ENCODE measurements around the gene CAPG. TPM values are rescaled to one million over a fixed set of nuclear protein-coding genes. Genes with fewer than 3 reads are reported as not detected.

CAPG gene
- total RNA-seq, 1 experiment from 2014 or later, result 202 TPM

- in situ Hi-C loops (cut with HindIII; ENCODE audit: low pct_unique_long_range_greater_than_20kb, low sequenced_read_pairs), result no loop called here
- ATAC-seq (no peak), DNase-seq (ENCODE audit: low read depth, low spot score) (no peak)
- intact Hi-C loops (cut with micrococcal nuclease; ENCODE audit: unreplicated experiment), result no loop called here
- H3K9me3 ChIP-seq (ENCODE audit: control insufficient read depth, insufficient read depth, low read depth, low read length), result no peaks in the 10 kb centered on the region
- no TSS peak for BruUV-seq (replicated peaks)
- no peak overlapping the region for H3K27ac ChIP-seq (ENCODE audit: low read length)
- ChIA-PET POLR2A (no interaction called here), CTCF (interaction anchor here (1.4 kb wide), 1 partner anchor 174 kb away, joined by 5 read pairs; no protein-coding TSS in a partner anchor)
- no peaks in the 10 kb centered on the region for H3K27me3 ChIP-seq (ENCODE audit: control insufficient read depth, insufficient read depth, low read length)
- no peak for TF ChIP-seq TCF7L2 (IDR thresholded peaks at IDR 0.05; ENCODE audit: low read depth, low read length)
- no peak for TF ChIP-seq REST (IDR thresholded peaks at IDR 0.05; ENCODE audit: insufficient read depth in 1 of 2, low read depth in 2 of 2, low read length in 1 of 2)
- no peak for TF ChIP-seq POLR2AphosphoS5 (IDR thresholded peaks at IDR 0.05; ENCODE audit: low read depth, low read length)
- TF ChIP-seq SIN3A (IDR thresholded peaks at IDR 0.05; ENCODE audit: borderline replicate concordance, insufficient read depth, low read depth, low read length), result no peak
- no peak for TF ChIP-seq CTCF (IDR thresholded peaks at IDR 0.05)
- no peak overlapping the region for H3K4me3 ChIP-seq (ENCODE audit: low read depth in 2 of 2, low read length in 2 of 2)
- no peaks in the 10 kb centered on the region for H3K4me1 ChIP-seq (ENCODE audit: control insufficient read depth, insufficient read depth, low read length)
- H3K36me3 ChIP-seq (ENCODE audit: control insufficient read depth, insufficient read depth, low read length), result peaks cover 6% of the 10 kb centered on the region; the same call in 1 of the 2 replicates
Observed at GRCh38 chr2:85378257-85378656, 31.9 kb downstream of the CAPG start.

- TF ChIP-seq CTCF (IDR thresholded peaks at IDR 0.05) (no peak), REST (IDR thresholded peaks at IDR 0.05; ENCODE audit: insufficient read depth in 1 of 2, low read depth in 2 of 2, low read length in 1 of 2) (no peak), SIN3A (IDR thresholded peaks at IDR 0.05; ENCODE audit: borderline replicate concordance, insufficient read depth, low read depth, low read length) (no peak), TCF7L2 (IDR thresholded peaks at IDR 0.05; ENCODE audit: low read depth, low read length) (no peak)
- Histone ChIP-seq H3K27me3 (ENCODE audit: control insufficient read depth, insufficient read depth, low read length) (no peaks in the 10 kb centered on the region), H3K27ac (ENCODE audit: low read length) (no peak overlapping the region), H3K4me1 (ENCODE audit: control insufficient read depth, insufficient read depth, low read length) (no peaks in the 10 kb centered on the region), H3K4me3 (ENCODE audit: low read depth in 2 of 2, low read length in 2 of 2) (no peak overlapping the region), H3K36me3 (ENCODE audit: control insufficient read depth, insufficient read depth, low read length) (peaks cover 6% of the 10 kb centered on the region; the same call in 1 of the 2 replicates), H3K9me3 (ENCODE audit: control insufficient read depth, insufficient read depth, low read depth, low read length) (no peaks in the 10 kb centered on the region)
- BruUV-seq (replicated peaks), result no TSS peak
- intact Hi-C loops (cut with micrococcal nuclease; ENCODE audit: unreplicated experiment) (no loop called here), in situ Hi-C loops (cut with HindIII; ENCODE audit: low pct_unique_long_range_greater_than_20kb, low sequenced_read_pairs) (no loop called here)
- POLR2A ChIA-PET, result no interaction called here
- ATAC-seq (no peak), DNase-seq (ENCODE audit: low read depth, low spot score) (no peak)
- CTCF ChIA-PET, result no interaction called here
Observed at GRCh38 chr2:85377083-85377482, 33.1 kb downstream of the CAPG start.

Data from Panc1 (cell line).